Ovary (tissue), 3 donors: ENCODE results near the gene EYA2.

Experiments
- EP300 ChIP-seq: sonication (generic); formaldehyde crosslinking; IDR thresholded peaks from one replicate; pipeline ENCODE4 v1.6.1; 2017; ENCODE audit warnings: antibody characterized with exemption
- POLR2A ChIP-seq: fragments of 450-650 bp; IDR thresholded peaks from one replicate; pipeline ENCODE4 v1.6.1; 2017; ENCODE audit warnings: antibody characterized with exemption, mild to moderate bottlenecking, moderate library complexity
- TF ChIP-seq, protein P1 (sequence below), 3 donors: fragments of 450-650 bp in 2 of 3; fragments of 200-600 bp in 1 of 3; IDR thresholded peaks; one replicate each; pipeline versions ENCODE4 v1.5.1 to v1.8.0; 2016 to 2022; ENCODE audit warnings: antibody characterized with exemption in 3 of 3, mild to moderate bottlenecking in 1 of 3
- donor health status: DM: no; HTN: no; CAD: no.

DNA sequence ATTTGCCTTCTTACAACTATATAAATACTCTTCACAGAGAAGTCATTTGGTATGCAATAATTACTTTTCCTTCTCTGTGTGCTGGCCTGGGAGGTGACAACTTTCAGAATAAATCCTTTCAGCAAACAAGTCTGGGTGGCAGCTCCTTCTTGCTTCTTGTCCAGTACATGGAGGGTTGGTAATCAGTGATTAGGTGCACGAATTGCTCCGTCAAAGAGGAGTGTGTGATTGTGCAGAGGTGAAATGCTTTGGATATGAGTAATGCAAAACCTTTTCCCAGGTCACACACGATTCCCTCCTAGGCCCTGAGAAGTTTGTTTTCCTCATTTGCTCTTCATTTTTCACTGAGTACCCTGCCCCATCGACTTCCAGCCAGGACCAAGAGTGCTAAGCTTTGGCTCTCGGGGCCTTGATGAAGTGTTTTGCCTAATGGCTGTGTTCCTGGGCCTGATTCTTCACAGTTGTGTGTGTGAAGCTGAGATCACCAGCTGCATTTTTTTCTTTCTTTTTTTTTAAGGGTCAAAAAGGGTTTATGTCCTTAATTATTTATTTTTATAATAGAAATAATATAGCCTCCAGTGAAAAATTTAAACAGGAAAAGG is 245.4 kb downstream of the EYA2 start:
- TF ChIP-seq POLR2A (no peak), EP300 (no peak)
- TF ChIP-seq, protein P1, sequence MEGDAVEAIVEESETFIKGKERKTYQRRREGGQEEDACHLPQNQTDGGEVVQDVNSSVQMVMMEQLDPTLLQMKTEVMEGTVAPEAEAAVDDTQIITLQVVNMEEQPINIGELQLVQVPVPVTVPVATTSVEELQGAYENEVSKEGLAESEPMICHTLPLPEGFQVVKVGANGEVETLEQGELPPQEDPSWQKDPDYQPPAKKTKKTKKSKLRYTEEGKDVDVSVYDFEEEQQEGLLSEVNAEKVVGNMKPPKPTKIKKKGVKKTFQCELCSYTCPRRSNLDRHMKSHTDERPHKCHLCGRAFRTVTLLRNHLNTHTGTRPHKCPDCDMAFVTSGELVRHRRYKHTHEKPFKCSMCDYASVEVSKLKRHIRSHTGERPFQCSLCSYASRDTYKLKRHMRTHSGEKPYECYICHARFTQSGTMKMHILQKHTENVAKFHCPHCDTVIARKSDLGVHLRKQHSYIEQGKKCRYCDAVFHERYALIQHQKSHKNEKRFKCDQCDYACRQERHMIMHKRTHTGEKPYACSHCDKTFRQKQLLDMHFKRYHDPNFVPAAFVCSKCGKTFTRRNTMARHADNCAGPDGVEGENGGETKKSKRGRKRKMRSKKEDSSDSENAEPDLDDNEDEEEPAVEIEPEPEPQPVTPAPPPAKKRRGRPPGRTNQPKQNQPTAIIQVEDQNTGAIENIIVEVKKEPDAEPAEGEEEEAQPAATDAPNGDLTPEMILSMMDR (IDR thresholded peaks at IDR 0.05): no peak
